Activated T-helper 1 cell treated with anti-CD3 and anti-CD28 coated beads, Interleukin-12 subunit alpha, Interleukin-12 subunit beta, Interleukin-2, Interleukin-4 antibody, amounts not matched to agents 30 ng/mL and 10 ng/mL and 1 ng/mL, durations not matched to agents 14 hours and 24 hours and 36 hours (primary cell): Measurements from ENCODE around the gene MOSPD2. TPM values are rescaled to one million over a fixed set of nuclear protein-coding genes. Genes with fewer than 3 reads are reported as not detected.

ENCODE experiments used
- DNase-seq: peaks from one replicate; pipeline ENCODE4 v3.0.0; 2021; ENCODE audit warnings: low spot score
- H3K27ac Mint-ChIP-seq: one replicate; pipeline ENCODE4 v1.8.0; 2021; ENCODE audit warnings: mild to moderate bottlenecking, mixed read lengths
- H3K27me3 Mint-ChIP-seq: one replicate; pipeline ENCODE4 v1.8.0; 2022; ENCODE audit warnings: mild to moderate bottlenecking, moderate library complexity, mixed read lengths; ENCODE audit not compliant: insufficient read depth
- H3K36me3 Mint-ChIP-seq: one replicate; pipeline ENCODE4 v1.8.0; 2021; ENCODE audit warnings: low read depth, mixed read lengths
- H3K4me1 Mint-ChIP-seq: one replicate; pipeline ENCODE4 v1.8.0; 2021; ENCODE audit warnings: low read depth, mixed read lengths
- H3K4me3 Mint-ChIP-seq: one replicate; pipeline ENCODE4 v1.8.0; 2021; ENCODE audit warnings: mild to moderate bottlenecking, moderate library complexity, mixed read lengths
- H3K9me3 Mint-ChIP-seq: one replicate; pipeline ENCODE4 v1.8.0; 2021; ENCODE audit warnings: mixed read lengths
- intact Hi-C: fragments of 100-400 bp; cut with micrococcal nuclease; formaldehyde crosslinking; loops from one replicate; pipeline ENCODE4 v1.15.1; 2024
- total RNA-seq: library from RNA; stranded (reverse); gene quantifications from 2 replicates; pipeline ENCODE4 v1.2.3, GENCODE V29; 2022

Gene MOSPD2
- total RNA-seq = 14.3 and 15.1 TPM in 2 replicates

GRCh38 chrX:14872851-14873675 is at the start of gene MOSPD2, which contains the start of gene FANCB:
Gene MOSPD2, plus strand, starts transcription at chrX:14873421. Its CDS starts 108 bp downstream, at chrX:14873529.
Gene FANCB, minus strand, starts transcription at chrX:14873069. Its CDS starts 7,559 bp downstream, at chrX:14865510.
- intact Hi-C loops = loop anchor here (1.0 to 10.0 kb wide), 14 partner anchors 26 to 1842 kb away; partner anchors contain the start of genes CA5B, CTPS2, GEMIN8 and OFD1
- peaks cover 17% of the 10 kb centered on the region for H3K4me1 Mint-ChIP-seq
- H3K9me3 Mint-ChIP-seq = no peaks in the 10 kb centered on the region
- H3K27me3 Mint-ChIP-seq = no peaks in the 10 kb centered on the region
- peaks cover 7% of the 10 kb centered on the region for H3K36me3 Mint-ChIP-seq
- peak within 1 kb of the TSS; percentile 81 for H3K27ac Mint-ChIP-seq
- peak within 1 kb of the TSS; percentile 84 for H3K4me3 Mint-ChIP-seq
- DNase-seq = peak; percentile 93

- no peak for DNase-seq
- Mint-ChIP-seq H3K4me1 (no peaks in the 10 kb centered on the region), H3K27me3 (no peaks in the 10 kb centered on the region), H3K4me3 (no peak overlapping the region), H3K9me3 (peaks cover 7% of the 10 kb centered on the region), H3K27ac (no peak overlapping the region), H3K36me3 (no peaks in the 10 kb centered on the region)
- intact Hi-C loops = no loop called here
Observed at GRCh38 chrX:14825851-14826250, 47.4 kb upstream of the MOSPD2 start.

DNA sequence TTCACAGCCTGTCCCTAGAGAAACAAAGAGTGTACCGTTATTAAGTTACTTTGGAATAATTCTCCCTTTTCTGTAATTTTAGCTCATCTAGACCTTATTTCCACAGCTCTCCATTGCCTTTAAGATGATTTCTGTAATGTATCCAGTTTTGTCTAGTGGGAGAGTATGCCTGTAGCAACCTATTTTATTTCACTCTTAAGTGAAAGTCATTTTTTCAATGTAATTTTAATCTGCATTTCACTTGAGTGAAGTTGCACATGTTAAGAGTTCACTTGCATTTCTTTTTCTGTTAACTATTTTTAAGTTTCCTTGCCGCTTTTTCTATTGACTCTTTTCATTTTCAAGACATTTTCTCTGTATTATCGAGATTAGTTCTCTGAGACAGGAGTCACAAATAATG is 46.9 kb upstream of the MOSPD2 start:
- Mint-ChIP-seq H3K4me1 (no peaks in the 10 kb centered on the region), H3K9me3 (peaks cover 7% of the 10 kb centered on the region), H3K27ac (no peak overlapping the region), H3K4me3 (no peak overlapping the region), H3K36me3 (no peaks in the 10 kb centered on the region), H3K27me3 (no peaks in the 10 kb centered on the region)
- DNase-seq = no peak
- intact Hi-C loops = no loop called here

- no peak overlapping the region for H3K4me3 Mint-ChIP-seq
- H3K27ac Mint-ChIP-seq = no peak overlapping the region
- no peak for DNase-seq
- H3K36me3 Mint-ChIP-seq = peaks cover 6% of the 10 kb centered on the region
- no peaks in the 10 kb centered on the region for H3K4me1 Mint-ChIP-seq
- no peaks in the 10 kb centered on the region for H3K27me3 Mint-ChIP-seq
- H3K9me3 Mint-ChIP-seq = peaks cover 7% of the 10 kb centered on the region
- intact Hi-C loops = no loop called here
Observed at GRCh38 chrX:14829643-14830042, 43.6 kb upstream of the MOSPD2 start.

GRCh38 chrX:14832151-14832550 is 41.1 kb upstream of the MOSPD2 start:
- H3K27ac Mint-ChIP-seq = no peak overlapping the region
- H3K4me3 Mint-ChIP-seq = no peak overlapping the region

GRCh38 chrX:14832586-14832985 is 40.6 kb upstream of the MOSPD2 start:
- Mint-ChIP-seq H3K36me3 (peaks cover 15% of the 10 kb centered on the region), H3K9me3 (peaks cover 7% of the 10 kb centered on the region), H3K27me3 (no peaks in the 10 kb centered on the region), H3K4me3 (no peak overlapping the region), H3K27ac (no peak overlapping the region), H3K4me1 (peaks cover 3% of the 10 kb centered on the region)
- intact Hi-C loops = no loop called here
- no peak for DNase-seq

More at GRCh38 chrX:14832151-14832550, 41.1 kb upstream of the MOSPD2 start:
- intact Hi-C loops = no loop called here
- no peaks in the 10 kb centered on the region for H3K27me3 Mint-ChIP-seq
- H3K36me3 Mint-ChIP-seq = peaks cover 15% of the 10 kb centered on the region
- DNase-seq = no peak
- H3K9me3 Mint-ChIP-seq = peaks cover 7% of the 10 kb centered on the region
- H3K4me1 Mint-ChIP-seq = peaks cover 2% of the 10 kb centered on the region

- Mint-ChIP-seq H3K9me3 (no peaks in the 10 kb centered on the region), H3K4me1 (peaks cover 3% of the 10 kb centered on the region), H3K27me3 (no peaks in the 10 kb centered on the region), H3K36me3 (peaks cover 23% of the 10 kb centered on the region), H3K27ac (no peak overlapping the region), H3K4me3 (no peak overlapping the region)
- DNase-seq = no peak
- intact Hi-C loops = no loop called here
Observed at GRCh38 chrX:14837155-14837554, 36.1 kb upstream of the MOSPD2 start.

GRCh38 chrX:14843666-14844065 is 29.6 kb upstream of the MOSPD2 start:
- no peak for DNase-seq
- Mint-ChIP-seq H3K4me1 (no peaks in the 10 kb centered on the region), H3K36me3 (peaks cover 16% of the 10 kb centered on the region), H3K27me3 (no peaks in the 10 kb centered on the region), H3K9me3 (no peaks in the 10 kb centered on the region), H3K4me3 (no peak overlapping the region), H3K27ac (no peak overlapping the region)
- intact Hi-C loops = no loop called here

- DNase-seq = no peak
- H3K27ac Mint-ChIP-seq = no peak overlapping the region
- H3K9me3 Mint-ChIP-seq = no peaks in the 10 kb centered on the region
- H3K4me3 Mint-ChIP-seq = no peak overlapping the region
- H3K27me3 Mint-ChIP-seq = no peaks in the 10 kb centered on the region
- H3K4me1 Mint-ChIP-seq = no peaks in the 10 kb centered on the region
- peaks cover 26% of the 10 kb centered on the region for H3K36me3 Mint-ChIP-seq
- intact Hi-C loops = no loop called here
Observed at GRCh38 chrX:14851526-14851925, 21.7 kb upstream of the MOSPD2 start.

DNA sequence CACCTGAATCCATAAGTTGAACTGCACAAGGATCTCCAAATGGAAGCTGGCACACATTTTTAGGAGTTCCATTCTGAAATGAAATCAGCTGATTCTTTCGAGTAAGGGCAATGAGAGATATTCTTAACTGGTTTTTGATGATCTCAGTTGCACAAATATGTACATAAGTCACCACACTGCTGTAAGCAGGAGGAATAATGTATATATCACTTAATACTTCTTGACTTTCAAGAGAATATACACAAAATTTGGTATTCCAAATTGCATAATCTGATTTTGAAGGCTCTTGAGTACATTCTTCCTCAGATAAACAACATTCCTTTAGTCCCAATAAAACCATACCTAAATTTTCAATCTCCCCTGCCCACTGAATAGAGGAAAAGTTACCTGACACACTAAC is 8.6 kb upstream of the MOSPD2 start:
- Mint-ChIP-seq H3K27ac (no peak overlapping the region), H3K4me1 (peaks cover 13% of the 10 kb centered on the region), H3K27me3 (no peaks in the 10 kb centered on the region), H3K9me3 (peaks cover 15% of the 10 kb centered on the region), H3K36me3 (peaks cover 21% of the 10 kb centered on the region), H3K4me3 (no peak overlapping the region)
- intact Hi-C loops = no loop called here
- DNase-seq = no peak

- DNase-seq = no peak
- Mint-ChIP-seq H3K36me3 (peaks cover 21% of the 10 kb centered on the region), H3K9me3 (peaks cover 15% of the 10 kb centered on the region), H3K27ac (no peak overlapping the region), H3K4me1 (peaks cover 14% of the 10 kb centered on the region), H3K4me3 (no peak overlapping the region), H3K27me3 (no peaks in the 10 kb centered on the region)
- intact Hi-C loops = no loop called here
Observed at GRCh38 chrX:14865201-14865600, 8.0 kb upstream of the MOSPD2 start.

- DNase-seq = no peak
- H3K4me1 Mint-ChIP-seq = peaks cover 20% of the 10 kb centered on the region
- H3K27me3 Mint-ChIP-seq = no peaks in the 10 kb centered on the region
- H3K9me3 Mint-ChIP-seq = peaks cover 11% of the 10 kb centered on the region
- intact Hi-C loops = loop anchor here (2.0 to 10.0 kb wide), 9 partner anchors 41 to 1843 kb away; partner anchors contain the start of genes CTPS2, GEMIN8, OFD1 and SYAP1
- peak overlapping the region; percentile 84 for H3K4me3 Mint-ChIP-seq
- peak overlapping the region; percentile 67 for H3K27ac Mint-ChIP-seq
- peaks cover 15% of the 10 kb centered on the region for H3K36me3 Mint-ChIP-seq
Observed at GRCh38 chrX:14871767-14872166, 1.5 kb upstream of the MOSPD2 start.

- H3K4me3 Mint-ChIP-seq = peak overlapping the region; percentile 84
Observed at GRCh38 chrX:14872355-14872754, 866 bp upstream of the MOSPD2 start.

More at GRCh38 chrX:14872355-14872754, 866 bp upstream of the MOSPD2 start:
- intact Hi-C loops = loop anchor here (2.0 to 10.0 kb wide), 9 partner anchors 40 to 1842 kb away; partner anchors contain the start of genes CTPS2, GEMIN8, OFD1 and SYAP1
- Mint-ChIP-seq H3K4me1 (peaks cover 20% of the 10 kb centered on the region), H3K36me3 (peaks cover 12% of the 10 kb centered on the region), H3K27ac (peak overlapping the region; percentile 81), H3K9me3 (peaks cover 5% of the 10 kb centered on the region), H3K27me3 (no peaks in the 10 kb centered on the region)
- no peak for DNase-seq
